ENCODE measurements around the gene P3H2. TPM values are rescaled to one million over a fixed set of nuclear protein-coding genes. Genes with fewer than 3 reads are reported as not detected.
"Not testable (repeated sequence)": the region's sequence is repeated elsewhere in the genome, so short reads cannot be mapped to it uniquely, and the experiment has no call there.

P3H2 gene
- total and polyA plus RNA-seq, 2 of the 4 experiments (the other 2 are of a cell fraction) = 54.7 to 64.3 TPM

DNA sequence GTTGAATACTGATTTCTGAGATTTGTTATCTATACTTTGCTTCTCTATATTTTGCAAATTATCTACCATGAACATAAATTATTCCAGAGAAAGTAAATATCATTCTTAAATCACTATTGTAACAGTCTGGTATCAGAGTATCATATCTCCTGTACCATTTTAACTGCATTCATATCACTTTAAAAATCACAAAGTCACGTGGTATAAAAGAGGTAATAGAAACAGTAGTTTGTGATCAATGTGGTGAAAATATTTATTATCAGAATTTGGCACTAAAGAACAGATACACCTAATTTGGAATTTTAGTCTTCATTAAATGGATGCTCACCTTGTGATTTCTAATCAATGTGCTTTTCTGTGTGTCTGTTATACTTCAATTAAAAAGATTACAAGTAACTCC, 47.8 kb downstream of the P3H2 start (continued):
- TF ChIP-seq, protein P1, sequence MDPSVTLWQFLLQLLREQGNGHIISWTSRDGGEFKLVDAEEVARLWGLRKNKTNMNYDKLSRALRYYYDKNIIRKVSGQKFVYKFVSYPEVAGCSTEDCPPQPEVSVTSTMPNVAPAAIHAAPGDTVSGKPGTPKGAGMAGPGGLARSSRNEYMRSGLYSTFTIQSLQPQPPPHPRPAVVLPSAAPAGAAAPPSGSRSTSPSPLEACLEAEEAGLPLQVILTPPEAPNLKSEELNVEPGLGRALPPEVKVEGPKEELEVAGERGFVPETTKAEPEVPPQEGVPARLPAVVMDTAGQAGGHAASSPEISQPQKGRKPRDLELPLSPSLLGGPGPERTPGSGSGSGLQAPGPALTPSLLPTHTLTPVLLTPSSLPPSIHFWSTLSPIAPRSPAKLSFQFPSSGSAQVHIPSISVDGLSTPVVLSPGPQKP (IDR thresholded peaks at IDR 0.05; ENCODE audit: borderline replicate concordance, low read depth, low read length) = no peak

DNA sequence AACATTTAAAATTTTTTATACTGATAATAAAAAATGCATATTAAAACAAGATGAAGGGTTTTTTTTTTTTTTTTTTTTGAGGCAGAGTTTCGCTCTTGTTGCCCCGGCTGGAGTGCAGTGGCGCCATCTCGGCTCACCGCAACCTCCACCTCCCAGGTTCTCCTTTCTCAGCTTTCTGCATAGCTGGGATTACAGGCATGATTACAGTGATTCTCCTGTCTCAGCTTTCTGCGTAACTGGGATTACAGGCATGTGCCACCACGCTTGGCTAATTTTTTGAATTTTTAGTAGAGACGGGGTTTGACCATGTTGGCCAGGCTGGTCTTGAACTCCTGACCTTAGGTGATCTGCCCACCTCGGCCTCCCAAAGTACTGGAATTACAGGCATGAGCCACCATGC, 48.8 kb downstream of the P3H2 start:
- 80% methylated on average over 2 of the region's 9 CpGs; no CpG with 5 or more reads in 1 of the 2 experiments for WGBS, 2 experiments (ENCODE audit: extremely low coverage in 2 of 2, insufficient read length in 1 of 2)
- H4K20me1 ChIP-seq (ENCODE audit: insufficient read depth, low read length); DNase-seq; in situ Hi-C loops (cut with MboI; ENCODE audit: low sequenced_read_pairs); H3K9me3 ChIP-seq (ENCODE audit: control insufficient read depth, insufficient read depth, low read length); H3K4me2 ChIP-seq (ENCODE audit: low read depth, low read length); H3K23ac ChIP-seq (ENCODE audit: low read depth, low read length); H3K27me3 ChIP-seq (ENCODE audit: control insufficient read depth, insufficient read depth, low read length); H3K4me3 ChIP-seq (ENCODE audit: insufficient read depth, low read depth, low read length); POLR2A ChIA-PET (ENCODE audit: unreplicated experiment); BruUV-seq (replicated peaks); ATAC-seq (ENCODE audit: low read depth); H3K27ac ChIP-seq (ENCODE audit: insufficient read depth, low read length); H4K5ac ChIP-seq (ENCODE audit: low read depth, low read length); H3K36me3 ChIP-seq (ENCODE audit: control insufficient read depth, insufficient read depth, low read length); H2BK120ac ChIP-seq (ENCODE audit: low read depth, low read length); H4K8ac ChIP-seq (ENCODE audit: low read depth in 2 of 2, low read length in 2 of 2); dilution Hi-C loops (cut with HindIII; ENCODE audit: low sequenced_read_pairs, unreplicated experiment); H2BK20ac ChIP-seq (ENCODE audit: low read depth, low read length); H3K56ac ChIP-seq (ENCODE audit: extremely low read depth, insufficient read depth, low read length); H3K18ac ChIP-seq (ENCODE audit: low read depth, low read length); H2AK5ac ChIP-seq (ENCODE audit: low read depth, low read length); H2AK9ac ChIP-seq (replicated peaks; ENCODE audit: low read depth, low read length, poor library complexity); H2BK5ac ChIP-seq (ENCODE audit: low read depth, low read length, poor library complexity, severe bottlenecking); CTCF ChIA-PET; intact Hi-C loops (cut with micrococcal nuclease); H3K14ac ChIP-seq (replicated peaks; ENCODE audit: low read depth, low read length); H4K91ac ChIP-seq (ENCODE audit: insufficient read depth, low read depth, low read length); H2BK15ac ChIP-seq (ENCODE audit: low read depth, low read length); H3K9ac ChIP-seq (ENCODE audit: low read depth, low read length); H3K4ac ChIP-seq (ENCODE audit: low read depth, low read length); H2AFZ ChIP-seq (replicated peaks; ENCODE audit: low read length, poor library complexity): not testable (repeated sequence)
- peaks cover 15% of the 10 kb centered on the region for H3K9me1 ChIP-seq (ENCODE audit: insufficient read depth, low read length)
- peaks cover 17% of the 10 kb centered on the region for H3K4me1 ChIP-seq (ENCODE audit: control insufficient read depth, insufficient read depth, low read length)
- peaks cover 30 to 53% of the 10 kb centered on the region in 2 experiments; a peak in 3 of 4 replicates for H3K79me1 ChIP-seq (ENCODE audit: low read depth in 1 of 2, low read length in 2 of 2)

All from IMR-90 (cell line).